ENCODE measurements around the gene SPC25. TPM values are rescaled to one million over a fixed set of nuclear protein-coding genes. Genes with fewer than 3 reads are reported as not detected.

The SPC25 gene
- 3.6 and 6.4 TPM in 2 replicates for total RNA-seq

GRCh38 chr2:168890006-168890782, at the start of gene SPC25:
Gene SPC25, minus strand, starts transcription at chr2:168890430. Its CDS starts 911 bp downstream, at chr2:168889519.

GRCh38 chr2:168901003-168901402, 10.8 kb upstream of the SPC25 start, which contains the start of gene G6PC2:
Gene G6PC2, plus strand, starts transcription at chr2:168901291. Its CDS starts 41 bp downstream, at chr2:168901332.

Other genes starting within 250 kb of the SPC25 start
- gene NOSTRIN, start 87.8 kb downstream of the SPC25 start, total RNA-seq = 0.65 and 9.6 TPM in 2 replicates
- not detected in 2 replicates for gene G6PC2, start 10.9 kb upstream of the SPC25 start, total RNA-seq
- gene ABCB11, start 140.9 kb upstream of the SPC25 start, total RNA-seq = 0.57 and 0.98 TPM in 2 replicates
- 0.33 and 3.7 TPM in 2 replicates for gene DHRS9, start 179.1 kb upstream of the SPC25 start, total RNA-seq

Data from vein endothelial cell (primary cell).